Femur (tissue), 1 donor: Measurements from ENCODE around the gene PRKAG2.
A peak's percentile ranks its signal among the peaks of the same experiment; 100 is the strongest.

Experiments used
- DNase-seq: peaks from one replicate; pipeline ENCODE4 v3.0.0-alpha.2; 2017

PRKAG2 gene

GRCh38 chr7:151900591-151900985 lies 23.7 kb upstream of the PRKAG2 start:
- no peak for DNase-seq

GRCh38 chr7:151899513-151900360 lies 22.8 kb upstream of the PRKAG2 start:
- DNase-seq: no peak

- DNase-seq: no peak
These were observed 21.2 kb upstream of the PRKAG2 start for GRCh38 chr7:151897951-151898686.

- no peak for DNase-seq
These were observed 20.3 kb upstream of the PRKAG2 start for GRCh38 chr7:151897161-151897731.

- DNase-seq: no peak
These were observed 19.6 kb upstream of the PRKAG2 start for GRCh38 chr7:151896486-151896885.

- DNase-seq: no peak
These were observed 19.2 kb upstream of the PRKAG2 start for GRCh38 chr7:151896086-151896485.

GRCh38 chr7:151895631-151896031 lies 18.7 kb upstream of the PRKAG2 start:
- DNase-seq: no peak

- no peak for DNase-seq
These were observed 18.2 kb upstream of the PRKAG2 start for GRCh38 chr7:151895008-151895630.

- DNase-seq: no peak
These were observed 17.4 kb upstream of the PRKAG2 start for GRCh38 chr7:151894111-151895007.

- no peak for DNase-seq
These were observed 16.5 kb upstream of the PRKAG2 start for GRCh38 chr7:151893405-151893923.

GRCh38 chr7:151891753-151892152 lies 14.8 kb upstream of the PRKAG2 start:
- no peak for DNase-seq

GRCh38 chr7:151891182-151891581 lies 14.3 kb upstream of the PRKAG2 start:
- DNase-seq: no peak

- DNase-seq: no peak
These were observed 13.6 kb upstream of the PRKAG2 start for GRCh38 chr7:151890355-151891004.

- DNase-seq: no peak
These were observed 12.8 kb upstream of the PRKAG2 start for GRCh38 chr7:151889406-151890354.

- DNase-seq: peak; percentile 15
These were observed 11.5 kb upstream of the PRKAG2 start for GRCh38 chr7:151888079-151889067.

- DNase-seq: no peak
These were observed 9.9 kb upstream of the PRKAG2 start for GRCh38 chr7:151886783-151887182.

GRCh38 chr7:151885202-151885580 lies 8.3 kb upstream of the PRKAG2 start:
- DNase-seq: no peak

GRCh38 chr7:151884312-151885201 lies 7.6 kb upstream of the PRKAG2 start:
- no peak for DNase-seq
